Activated CD4-positive, alpha-beta T cell treated with anti-CD3 and anti-CD28 coated beads, Interleukin-2, amount 10 ng/mL, durations not matched to agents 24 days and 14 days (primary cell): Measurements from ENCODE around the gene DTNA. TPM values are rescaled to one million over a fixed set of nuclear protein-coding genes. Genes with fewer than 3 reads are reported as not detected.
"Not testable (repeated sequence)": the region's sequence is repeated elsewhere in the genome, so short reads cannot be mapped to it uniquely, and the experiment has no call there.

ENCODE experiments used
- DNase-seq: peaks from one replicate; pipeline ENCODE4 v3.0.0; 2022
- H3K27ac Mint-ChIP-seq: one replicate; pipeline ENCODE4 v1.8.0; 2022; ENCODE audit warnings: mild to moderate bottlenecking, mixed read lengths
- H3K27me3 Mint-ChIP-seq: one replicate; pipeline ENCODE4 v1.8.0; 2022; ENCODE audit warnings: mixed read lengths
- H3K36me3 Mint-ChIP-seq: one replicate; pipeline ENCODE4 v1.8.0; 2022; ENCODE audit warnings: low read depth, mild to moderate bottlenecking, mixed read lengths
- H3K4me1 Mint-ChIP-seq: one replicate; pipeline ENCODE4 v1.8.0; 2021; ENCODE audit warnings: mixed read lengths
- H3K4me3 Mint-ChIP-seq: one replicate; pipeline ENCODE4 v1.8.0; 2022; ENCODE audit warnings: mild to moderate bottlenecking, moderate library complexity, mixed read lengths
- H3K9me3 Mint-ChIP-seq: one replicate; pipeline ENCODE4 v1.8.0; 2021; ENCODE audit warnings: mixed read lengths
- intact Hi-C: fragments of 100-400 bp; cut with micrococcal nuclease; formaldehyde crosslinking; loops from one replicate; pipeline ENCODE4 v1.15.1; 2023
- total RNA-seq: library from RNA; stranded (reverse); gene quantifications from 2 replicates; pipeline ENCODE4 v1.2.3, GENCODE V29; 2022

DTNA gene
- total RNA-seq, 1 donor from 2014 or later: not detected

DNA sequence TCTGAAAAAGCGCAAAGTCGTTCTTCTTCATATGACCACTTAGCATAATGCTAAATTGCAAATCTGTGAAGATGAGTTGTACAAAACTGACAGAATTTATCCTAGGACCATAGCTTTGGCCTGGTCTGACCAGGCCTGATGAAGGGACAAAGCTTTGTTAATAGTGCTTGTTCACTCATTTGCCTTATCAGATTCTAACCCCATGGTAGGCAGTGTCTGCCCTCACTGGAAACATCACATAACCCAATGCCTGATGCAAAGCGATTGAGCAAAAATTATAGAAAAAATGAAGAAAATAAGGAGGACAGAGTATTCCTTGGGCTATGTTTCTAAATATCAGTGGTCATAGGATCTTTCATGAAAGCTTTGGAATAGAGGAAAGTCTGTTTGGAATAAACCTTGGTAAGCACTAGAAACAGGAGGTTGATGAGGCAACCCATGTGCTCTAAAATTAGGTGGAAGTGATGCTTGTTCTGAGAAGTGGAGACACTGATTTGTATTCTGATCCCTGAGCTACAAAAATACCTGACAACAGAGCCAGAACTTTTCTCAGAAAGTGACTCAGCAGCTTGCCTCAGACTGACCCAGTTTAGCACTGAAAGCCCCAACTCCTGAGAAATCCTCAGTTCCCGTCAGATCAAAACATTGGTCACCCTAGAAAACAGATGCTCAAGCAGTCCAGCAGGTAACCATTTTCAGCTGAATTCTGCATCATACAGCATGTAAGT is 199.7 kb downstream of the DTNA start:
- Mint-ChIP-seq H3K9me3 (peaks cover 20% of the 10 kb centered on the region), H3K27ac (no peak overlapping the region), H3K36me3 (no peaks in the 10 kb centered on the region), H3K27me3 (no peaks in the 10 kb centered on the region), H3K4me1 (no peaks in the 10 kb centered on the region), H3K4me3 (no peak overlapping the region)
- intact Hi-C loops: no loop called here
- DNase-seq: no peak

DNA sequence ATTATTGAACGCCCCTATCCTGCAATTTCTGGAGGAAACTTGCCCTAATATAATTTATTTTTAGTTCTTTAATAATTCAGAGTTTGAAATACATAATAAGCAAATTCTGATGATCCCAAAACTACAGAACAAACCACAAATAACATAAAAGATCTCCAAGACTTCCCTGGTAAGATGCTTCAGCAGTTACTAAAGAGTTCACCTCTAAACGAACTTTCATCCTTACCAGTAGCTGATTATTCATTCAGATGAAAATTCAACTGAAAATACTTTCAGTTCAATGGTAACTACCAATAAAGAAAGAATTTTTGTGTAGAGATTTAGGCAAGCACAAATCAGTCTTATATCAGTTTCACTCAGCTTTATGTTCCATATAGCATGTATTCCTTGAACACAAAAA is 201.0 kb downstream of the DTNA start:
- no peak overlapping the region for H3K4me3 Mint-ChIP-seq
- H3K9me3 Mint-ChIP-seq: peaks cover 11% of the 10 kb centered on the region
- no peak for DNase-seq
- intact Hi-C loops: no loop called here
- no peak overlapping the region for H3K27ac Mint-ChIP-seq
- no peaks in the 10 kb centered on the region for H3K36me3 Mint-ChIP-seq
- H3K4me1 Mint-ChIP-seq: no peaks in the 10 kb centered on the region
- no peaks in the 10 kb centered on the region for H3K27me3 Mint-ChIP-seq

DNA sequence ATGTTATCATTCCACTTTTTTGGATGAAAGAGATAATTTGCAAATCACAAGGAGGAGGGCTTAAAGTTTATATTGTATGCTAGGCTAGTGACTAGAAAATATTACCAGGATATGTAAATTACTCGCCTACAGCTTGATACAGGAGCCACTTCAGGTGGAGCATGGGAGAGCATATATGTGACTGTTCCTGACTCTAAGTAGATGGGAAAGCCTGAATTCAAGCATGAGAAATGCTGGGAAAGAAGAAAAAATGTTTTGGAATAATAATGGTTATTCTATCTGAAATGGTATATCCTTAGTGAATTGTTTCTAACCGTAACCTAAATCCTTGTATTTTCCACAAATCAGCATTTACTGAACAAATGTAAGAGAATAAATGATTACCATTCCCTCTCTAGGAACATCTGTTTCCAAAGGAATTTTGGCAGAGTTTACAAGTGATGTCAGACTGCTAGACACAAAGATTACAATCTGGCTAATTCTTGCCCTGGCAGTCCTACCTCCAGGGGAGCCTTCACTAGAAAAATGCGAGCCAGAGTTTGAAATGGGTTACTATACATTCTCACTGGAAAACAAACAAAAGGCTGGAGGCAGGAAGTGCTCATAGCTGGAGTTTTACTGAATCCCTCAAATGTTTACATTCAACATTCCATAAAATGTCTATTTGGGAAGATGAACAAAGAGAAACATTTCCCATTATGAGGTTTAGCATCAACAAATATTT is 201.7 kb downstream of the DTNA start:
- H3K9me3 Mint-ChIP-seq: peaks cover 7% of the 10 kb centered on the region
- H3K36me3 Mint-ChIP-seq: no peaks in the 10 kb centered on the region
- H3K4me3 Mint-ChIP-seq: no peak overlapping the region
- intact Hi-C loops: no loop called here
- no peaks in the 10 kb centered on the region for H3K4me1 Mint-ChIP-seq
- H3K27ac Mint-ChIP-seq: no peak overlapping the region
- no peaks in the 10 kb centered on the region for H3K27me3 Mint-ChIP-seq
- no peak for DNase-seq

DNA sequence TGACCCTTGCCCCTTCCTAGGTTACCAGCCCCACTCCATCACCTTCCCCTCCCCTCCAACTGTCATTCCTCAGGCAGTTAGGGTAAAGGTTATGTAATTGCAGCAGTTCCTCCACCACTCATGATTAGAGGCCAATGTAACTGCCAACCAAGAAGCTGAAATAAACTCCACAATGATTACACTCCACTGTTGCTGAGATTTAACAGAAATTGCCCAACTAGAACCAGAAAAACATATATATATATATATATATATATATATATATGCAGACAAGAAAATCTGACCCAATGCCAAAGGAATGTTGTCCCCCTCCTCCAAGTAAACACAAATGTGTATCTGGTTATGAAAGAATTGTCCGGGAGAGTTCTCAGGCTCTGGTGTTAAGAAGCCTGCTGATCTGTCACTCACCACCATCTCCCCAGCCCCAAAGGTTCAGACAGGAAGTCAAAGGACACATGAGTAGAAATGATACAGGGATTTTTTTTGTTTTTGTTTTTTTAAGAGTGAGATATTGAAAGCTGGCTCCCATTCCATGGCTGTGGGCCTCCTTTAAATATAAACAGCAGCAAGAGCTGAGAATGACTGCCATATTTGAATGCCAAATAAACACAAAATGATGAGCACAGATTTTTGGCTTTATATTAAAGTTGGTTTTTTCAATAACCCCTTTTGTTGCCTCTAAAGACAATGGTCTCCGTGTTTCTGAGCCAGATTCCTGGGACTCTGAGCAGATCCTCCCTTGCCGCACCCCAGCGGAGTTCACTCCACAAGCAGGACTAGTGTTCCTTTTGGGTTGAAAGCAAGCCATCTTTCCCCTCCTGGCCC is 204.0 kb downstream of the DTNA start:
- no peak for DNase-seq
- Mint-ChIP-seq H3K4me3 (no peak overlapping the region), H3K27ac (no peak overlapping the region), H3K9me3 (no peaks in the 10 kb centered on the region), H3K27me3 (no peaks in the 10 kb centered on the region), H3K36me3 (no peaks in the 10 kb centered on the region), H3K4me1 (no peaks in the 10 kb centered on the region)
- intact Hi-C loops: no loop called here

DNA sequence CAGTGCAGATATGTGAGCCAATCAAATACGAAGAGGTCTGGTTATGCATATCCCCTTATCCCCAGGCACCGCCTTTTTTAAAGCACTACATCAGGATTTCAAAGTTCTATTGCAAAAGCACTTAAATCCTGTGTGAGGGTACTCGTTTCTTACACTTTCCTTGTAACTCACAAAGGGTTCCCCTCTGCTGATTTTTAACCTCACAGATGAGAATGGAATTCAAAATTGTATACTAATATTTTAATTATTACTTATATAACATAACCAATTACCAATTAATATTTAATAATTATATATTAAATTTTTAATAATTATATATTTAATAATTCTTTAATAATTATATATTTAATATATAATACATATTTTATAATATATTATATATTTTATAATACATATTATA is 204.9 kb downstream of the DTNA start:
- Mint-ChIP-seq H3K4me1 (no peaks in the 10 kb centered on the region), H3K27ac (no peak overlapping the region), H3K9me3 (no peaks in the 10 kb centered on the region), H3K36me3 (no peaks in the 10 kb centered on the region), H3K4me3 (no peak overlapping the region), H3K27me3 (no peaks in the 10 kb centered on the region)
- DNase-seq: no peak
- intact Hi-C loops: no loop called here

DNA sequence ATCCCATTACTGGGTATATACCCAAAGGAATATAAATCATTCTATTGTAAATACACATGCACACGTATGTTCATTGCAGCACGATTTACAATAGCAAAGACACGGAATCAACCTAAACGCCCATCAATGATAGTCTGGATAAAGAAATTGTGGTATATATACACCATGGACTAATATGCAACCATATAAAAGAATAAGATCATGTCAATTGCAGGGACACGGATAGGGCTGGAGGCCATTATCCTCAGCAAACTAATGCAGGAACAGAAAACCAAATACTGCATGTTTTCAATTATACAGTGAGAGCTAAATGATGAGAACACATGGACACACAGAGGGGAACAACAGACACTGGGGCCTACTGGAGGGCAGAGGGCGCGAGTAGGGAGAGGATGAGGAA is 206.4 kb downstream of the DTNA start:
- H3K4me3 Mint-ChIP-seq, H3K27ac Mint-ChIP-seq, DNase-seq, H3K27me3 Mint-ChIP-seq, intact Hi-C loops, H3K36me3 Mint-ChIP-seq, H3K9me3 Mint-ChIP-seq, H3K4me1 Mint-ChIP-seq: not testable (repeated sequence)

DNA sequence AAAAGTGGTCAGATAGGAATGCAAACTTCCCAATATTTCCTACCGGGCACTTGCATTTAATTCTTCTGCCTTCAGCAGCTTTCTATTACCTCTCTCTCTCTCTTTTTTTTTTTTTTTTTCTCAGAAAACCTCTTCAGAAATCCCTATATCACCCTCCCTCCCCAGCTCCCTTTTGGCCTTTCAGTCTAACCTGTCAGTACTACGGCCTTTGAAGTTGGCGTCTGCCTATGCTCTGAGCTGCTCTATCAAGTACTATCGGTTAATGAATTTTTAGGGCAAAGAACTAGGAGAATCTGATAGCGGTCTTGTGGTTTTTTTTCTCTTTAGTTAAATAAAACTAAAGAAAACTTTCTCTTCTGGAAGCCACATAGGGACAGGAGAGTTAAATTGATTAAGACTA is 208.8 kb downstream of the DTNA start:
- Mint-ChIP-seq H3K27me3 (peaks cover 8% of the 10 kb centered on the region), H3K4me1 (no peaks in the 10 kb centered on the region), H3K36me3 (no peaks in the 10 kb centered on the region), H3K9me3 (no peaks in the 10 kb centered on the region), H3K4me3 (no peak overlapping the region), H3K27ac (no peak overlapping the region)
- intact Hi-C loops: no loop called here
- no peak for DNase-seq

DNA sequence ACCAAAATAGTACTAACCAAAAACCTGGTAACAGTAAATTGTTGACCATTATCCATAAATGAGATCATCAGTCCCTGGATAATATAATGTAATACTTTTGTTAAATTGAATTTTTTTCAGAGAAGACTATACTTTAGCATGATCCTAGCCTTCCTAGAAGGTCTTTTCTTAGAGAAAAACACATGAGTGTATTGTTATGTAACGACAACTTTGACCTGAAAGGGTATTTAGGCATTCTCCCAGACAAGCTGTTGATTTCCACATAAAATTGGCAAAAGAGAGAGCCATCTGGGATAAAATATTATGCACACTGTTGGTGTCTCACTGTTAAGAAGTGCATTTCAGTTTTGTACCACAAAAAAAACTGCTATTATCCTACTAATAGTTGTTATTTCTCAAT is 211.1 kb downstream of the DTNA start:
- H3K9me3 Mint-ChIP-seq: no peaks in the 10 kb centered on the region
- H3K36me3 Mint-ChIP-seq: no peaks in the 10 kb centered on the region
- DNase-seq: no peak
- intact Hi-C loops: no loop called here
- H3K4me1 Mint-ChIP-seq: no peaks in the 10 kb centered on the region
- no peak overlapping the region for H3K27ac Mint-ChIP-seq
- no peak overlapping the region for H3K4me3 Mint-ChIP-seq
- H3K27me3 Mint-ChIP-seq: peaks cover 12% of the 10 kb centered on the region

DNA sequence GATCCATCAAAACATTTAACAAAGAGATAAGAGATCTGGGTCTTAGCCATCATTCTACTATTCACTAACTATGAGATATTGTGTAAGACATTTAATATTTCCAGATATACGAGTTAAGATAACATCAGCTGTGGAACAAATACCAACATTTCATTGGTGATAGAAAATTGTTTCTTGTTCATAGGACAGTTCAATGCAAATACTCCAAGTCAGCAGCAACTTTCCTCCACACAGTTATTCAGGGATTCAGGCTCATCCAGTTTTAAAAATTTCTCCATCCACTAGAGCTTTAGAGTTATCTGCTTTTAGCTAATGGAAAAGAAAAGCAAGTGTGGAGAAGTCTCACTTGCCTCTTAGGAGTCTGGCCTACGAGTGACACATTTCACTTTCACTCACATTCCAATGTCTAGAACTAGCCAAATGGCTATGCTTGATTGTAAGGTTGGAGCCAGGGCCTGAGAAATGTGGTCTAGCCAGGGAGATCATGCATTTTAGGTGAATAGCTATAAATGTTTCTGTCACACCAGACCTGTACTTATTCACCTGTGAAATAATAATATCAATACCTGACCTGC is 211.8 kb downstream of the DTNA start:
- no peaks in the 10 kb centered on the region for H3K4me1 Mint-ChIP-seq
- no peaks in the 10 kb centered on the region for H3K9me3 Mint-ChIP-seq
- no peaks in the 10 kb centered on the region for H3K36me3 Mint-ChIP-seq
- intact Hi-C loops: no loop called here
- H3K27ac Mint-ChIP-seq: no peak overlapping the region
- H3K4me3 Mint-ChIP-seq: no peak overlapping the region
- H3K27me3 Mint-ChIP-seq: peaks cover 12% of the 10 kb centered on the region
- DNase-seq: no peak

DNA sequence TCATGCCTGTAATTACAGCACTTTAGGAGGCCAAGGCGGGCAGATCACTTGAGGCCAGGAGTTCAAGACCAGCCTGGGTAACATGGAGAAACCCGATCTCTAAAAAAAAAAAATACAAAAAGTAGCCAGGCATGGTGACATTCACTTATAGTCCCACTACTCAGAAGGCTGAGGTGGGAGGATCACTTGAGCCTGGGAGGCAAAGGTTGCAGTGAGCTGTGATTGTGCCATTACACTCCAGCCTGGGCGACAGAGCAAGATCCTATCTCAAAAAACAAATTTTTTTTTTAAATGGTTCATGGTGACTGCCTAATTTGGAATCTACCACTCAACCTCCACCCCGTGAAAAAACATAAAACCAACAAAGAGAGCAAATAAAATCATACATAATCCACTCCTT is 212.5 kb downstream of the DTNA start:
- H3K9me3 Mint-ChIP-seq, DNase-seq, H3K27ac Mint-ChIP-seq, H3K4me1 Mint-ChIP-seq, H3K4me3 Mint-ChIP-seq, intact Hi-C loops, H3K36me3 Mint-ChIP-seq: not testable (repeated sequence)
- H3K27me3 Mint-ChIP-seq: peaks cover 12% of the 10 kb centered on the region

DNA sequence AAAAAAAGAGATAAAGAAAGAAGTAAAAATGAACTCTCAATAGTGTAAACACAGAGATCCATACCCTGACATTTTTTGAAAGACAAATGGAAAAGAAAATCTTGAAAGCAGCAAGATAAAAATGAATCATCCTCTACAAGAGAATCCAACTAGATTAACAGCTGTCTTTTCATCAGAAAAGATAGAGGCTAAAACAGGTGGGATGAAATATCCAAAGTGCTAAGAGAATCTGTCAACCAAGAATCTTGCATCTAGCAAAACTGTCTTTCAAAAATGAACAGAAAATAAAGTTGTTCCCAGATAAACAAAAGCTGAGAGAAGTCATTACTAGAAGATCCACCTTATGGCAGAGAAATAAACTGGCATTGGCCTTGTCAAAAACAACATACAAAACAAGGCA is 213.8 kb downstream of the DTNA start:
- H3K36me3 Mint-ChIP-seq: no peaks in the 10 kb centered on the region
- H3K9me3 Mint-ChIP-seq: no peaks in the 10 kb centered on the region
- DNase-seq: no peak
- no peak overlapping the region for H3K27ac Mint-ChIP-seq
- no peaks in the 10 kb centered on the region for H3K4me1 Mint-ChIP-seq
- H3K27me3 Mint-ChIP-seq: peaks cover 12% of the 10 kb centered on the region
- H3K4me3 Mint-ChIP-seq: no peak overlapping the region
- intact Hi-C loops: no loop called here

DNA sequence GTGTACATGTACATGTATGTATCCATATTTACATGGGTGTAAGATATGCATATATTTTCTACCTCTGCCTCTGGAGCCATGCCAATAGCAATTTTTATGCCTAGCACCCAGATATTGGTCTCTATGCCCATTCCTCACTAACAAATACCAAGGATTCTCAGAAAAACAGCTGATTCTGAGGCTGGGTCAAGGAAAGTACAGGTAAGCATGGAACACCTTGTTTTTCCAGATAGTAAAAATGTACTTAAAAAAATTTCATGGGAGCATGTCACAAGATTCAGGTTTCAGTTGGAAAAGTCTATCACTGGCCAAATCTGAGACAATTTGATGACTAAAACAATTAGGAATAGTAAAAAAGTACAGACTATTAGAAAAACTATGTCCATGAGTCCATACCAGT is 216.6 kb downstream of the DTNA start:
- Mint-ChIP-seq H3K4me3 (no peak overlapping the region), H3K36me3 (no peaks in the 10 kb centered on the region), H3K9me3 (no peaks in the 10 kb centered on the region), H3K27me3 (peaks cover 12% of the 10 kb centered on the region), H3K27ac (no peak overlapping the region), H3K4me1 (no peaks in the 10 kb centered on the region)
- no peak for DNase-seq
- intact Hi-C loops: no loop called here

DNA sequence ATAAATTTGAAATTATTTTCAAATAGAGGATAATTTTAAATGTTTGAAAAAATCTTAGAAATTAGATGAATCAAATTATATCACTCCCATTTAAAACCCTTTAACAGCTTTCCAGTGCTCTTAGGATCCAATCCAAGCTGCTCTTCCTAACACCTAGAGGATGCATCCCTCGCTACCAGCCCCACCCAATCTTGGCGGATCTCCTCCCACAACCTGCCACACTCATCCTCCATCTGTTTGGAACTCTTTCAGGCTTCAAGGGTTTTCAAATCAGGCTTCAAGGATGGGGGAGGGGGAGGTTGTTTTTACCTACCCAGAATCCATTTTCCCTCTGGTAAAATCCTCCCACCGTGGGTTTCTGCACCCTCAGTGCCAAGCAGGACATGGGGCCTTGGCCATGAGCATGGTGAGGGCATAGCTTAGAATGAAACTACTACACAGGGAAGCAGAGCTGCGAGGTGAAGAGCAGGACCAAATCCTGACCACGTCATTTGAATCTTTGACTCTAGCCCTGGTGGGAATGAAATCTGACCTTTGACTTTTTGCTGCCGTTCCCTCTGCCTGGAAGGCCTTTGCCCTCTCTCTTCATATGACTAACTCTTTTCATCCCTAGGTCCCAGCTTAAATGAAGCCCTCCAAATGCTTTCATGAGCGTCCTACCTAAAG is 218.1 kb downstream of the DTNA start:
- H3K4me1 Mint-ChIP-seq: no peaks in the 10 kb centered on the region
- no peak overlapping the region for H3K27ac Mint-ChIP-seq
- H3K4me3 Mint-ChIP-seq: no peak overlapping the region
- peaks cover 7% of the 10 kb centered on the region for H3K27me3 Mint-ChIP-seq
- no peak for DNase-seq
- no peaks in the 10 kb centered on the region for H3K36me3 Mint-ChIP-seq
- H3K9me3 Mint-ChIP-seq: no peaks in the 10 kb centered on the region
- intact Hi-C loops: no loop called here
